Measurements from ENCODE around the gene TPO. TPM values are rescaled to one million over a fixed set of nuclear protein-coding genes. Genes with fewer than 3 reads are reported as not detected.

TPO gene
- polyA plus RNA-seq, 1 donor from 2014 or later: not detected

GRCh38 chr2:1505031-1505441, 91.8 kb downstream of the TPO start:
- no peaks in the 10 kb centered on the region for H4K20me1 ChIP-seq (ENCODE audit: insufficient read depth)
- H3K9ac ChIP-seq (ENCODE audit: low read length): no peak overlapping the region
- H3K27me3 ChIP-seq (ENCODE audit: insufficient read depth, low read depth, low read length): no peaks in the 10 kb centered on the region
- no peak overlapping the region for H3K4me2 ChIP-seq (ENCODE audit: low read length)
- H3K36me3 ChIP-seq (ENCODE audit: insufficient read depth, low read length): no peaks in the 10 kb centered on the region
- no peaks in the 10 kb centered on the region for H3F3A ChIP-seq (ENCODE audit: insufficient read depth, low read length, poor library complexity, severe bottlenecking)
- no peaks in the 10 kb centered on the region for H3K79me2 ChIP-seq (replicated peaks; ENCODE audit: insufficient read depth, low read length)
- H2AFZ ChIP-seq (ENCODE audit: low read depth, low read length): no peak overlapping the region
- no peak overlapping the region for H3K4me3 ChIP-seq (ENCODE audit: low read length)
- H3K9me3 ChIP-seq (ENCODE audit: low read length): no peaks in the 10 kb centered on the region
- H3K27ac ChIP-seq (ENCODE audit: low read length): no peak overlapping the region
- no peak for TF ChIP-seq RAD21 (conservative IDR thresholded peaks at IDR 0.05)
- no peak for TF ChIP-seq REST (IDR thresholded peaks at IDR 0.05; ENCODE audit: borderline replicate concordance)
- TF ChIP-seq POLR2AphosphoS5 (IDR thresholded peaks at IDR 0.05): no peak
- no peak for TF ChIP-seq SMC3 (conservative IDR thresholded peaks at IDR 0.05; ENCODE audit: poor library complexity)
- TF ChIP-seq TAF1 (IDR thresholded peaks at IDR 0.05; ENCODE audit: low read depth): no peak
- no peak for TF ChIP-seq MXI1 (conservative IDR thresholded peaks at IDR 0.05; ENCODE audit: poor library complexity, severe bottlenecking)
- no peak for TF ChIP-seq CTCF (IDR thresholded peaks at IDR 0.05; ENCODE audit: poor library complexity, severe bottlenecking)
- TF ChIP-seq EZH2 (IDR thresholded peaks at IDR 0.05; ENCODE audit: borderline replicate concordance, insufficient read depth, low read length, poor library complexity, severe bottlenecking): no peak
- TF ChIP-seq EP300 (conservative IDR thresholded peaks at IDR 0.05; ENCODE audit: poor library complexity, severe bottlenecking): no peak
- no peaks in the 10 kb centered on the region for H3K9me2 ChIP-seq (ENCODE audit: insufficient read depth, low read length)

GRCh38 chr2:1509271-1510065, 96.2 kb downstream of the TPO start:
- H3K79me2 ChIP-seq (replicated peaks; ENCODE audit: insufficient read depth, low read length): no peaks in the 10 kb centered on the region
- TF ChIP-seq EZH2 (IDR thresholded peaks at IDR 0.05; ENCODE audit: borderline replicate concordance, insufficient read depth, low read length, poor library complexity, severe bottlenecking) (no peak), CTCF (IDR thresholded peaks at IDR 0.05; ENCODE audit: poor library complexity, severe bottlenecking) (no peak), MXI1 (conservative IDR thresholded peaks at IDR 0.05; ENCODE audit: poor library complexity, severe bottlenecking) (no peak)

More at GRCh38 chr2:1509271-1510065, 96.2 kb downstream of the TPO start:
- Histone ChIP-seq H2AFZ (ENCODE audit: low read depth, low read length) (no peak overlapping the region), H3K9me3 (ENCODE audit: low read length) (no peaks in the 10 kb centered on the region), H3K27ac (ENCODE audit: low read length) (no peak overlapping the region), H3K4me2 (ENCODE audit: low read length) (no peak overlapping the region), H3K36me3 (ENCODE audit: insufficient read depth, low read length) (no peaks in the 10 kb centered on the region), H3K9ac (ENCODE audit: low read length) (no peak overlapping the region), H3K9me2 (ENCODE audit: insufficient read depth, low read length) (no peaks in the 10 kb centered on the region), H3K27me3 (ENCODE audit: insufficient read depth, low read depth, low read length) (no peaks in the 10 kb centered on the region), H4K20me1 (ENCODE audit: insufficient read depth) (no peaks in the 10 kb centered on the region), H3K4me3 (ENCODE audit: low read length) (no peak overlapping the region), H3F3A (ENCODE audit: insufficient read depth, low read length, poor library complexity, severe bottlenecking) (no peaks in the 10 kb centered on the region)
